A549 (cell line): ENCODE results near the gene ZNF438.

Source experiments
- ESRRA ChIP-seq: fragments of 150-350 bp; IDR thresholded peaks from 2 replicates; pipeline ENCODE4 v1.6.1; 2014; ENCODE audit warnings: mild to moderate bottlenecking, low read length, borderline replicate concordance
- JUNB ChIP-seq: fragments of >200 bp; sonication (Bioruptor Twin); formaldehyde crosslinking; IDR thresholded peaks from 2 replicates; pipeline ENCODE4 v1.6.1; 2016
- MAFK ChIP-seq: fragments of 450-650 bp; IDR thresholded peaks from 2 replicates; pipeline ENCODE4 v1.6.1; 2014; ENCODE audit not compliant: partially characterized antibody
- NR3C1 ChIP-seq: fragments of >200 bp; sonication (Bioruptor Twin); formaldehyde crosslinking; IDR thresholded peaks from 3 replicates; pipeline ENCODE4 v1.6.1; 2017
- POLR2A ChIP-seq: IDR thresholded peaks from 2 replicates; pipeline ENCODE4 v1.6.1; 2012; ENCODE audit warnings: mild to moderate bottlenecking, low read length
- TP53 ChIP-seq: fragments of 250-450 bp; sonication (Bioruptor Pico); IDR thresholded peaks from 2 replicates; pipeline ENCODE4 v1.5.0; 2021; ENCODE audit warnings: mild to moderate bottlenecking, moderate library complexity
- TF ChIP-seq, protein P1 (sequence below): fragments of >200 bp; sonication (Bioruptor Twin); formaldehyde crosslinking; IDR thresholded peaks from 3 replicates; pipeline ENCODE4 v1.5.1; 2016
- TF ChIP-seq, protein P2 (sequence below): fragments of 450-650 bp; IDR thresholded peaks from 2 replicates; pipeline ENCODE4 v1.6.1; 2014; ENCODE audit warnings: antibody characterized with exemption
- TF ChIP-seq, protein P3 (sequence below): fragments of 200-600 bp; sonication (generic); IDR thresholded peaks from 2 replicates; pipeline ENCODE4 v1.6.1; 2016; ENCODE audit warnings: antibody characterized with exemption, mild to moderate bottlenecking, moderate library complexity
- TF ChIP-seq, protein P4 (sequence below): fragments of 250-450 bp; sonication (Bioruptor Pico); IDR thresholded peaks from 2 replicates; pipeline ENCODE4 v1.5.0; 2021; ENCODE audit warnings: mild to moderate bottlenecking, moderate library complexity, borderline replicate concordance

DNA sequence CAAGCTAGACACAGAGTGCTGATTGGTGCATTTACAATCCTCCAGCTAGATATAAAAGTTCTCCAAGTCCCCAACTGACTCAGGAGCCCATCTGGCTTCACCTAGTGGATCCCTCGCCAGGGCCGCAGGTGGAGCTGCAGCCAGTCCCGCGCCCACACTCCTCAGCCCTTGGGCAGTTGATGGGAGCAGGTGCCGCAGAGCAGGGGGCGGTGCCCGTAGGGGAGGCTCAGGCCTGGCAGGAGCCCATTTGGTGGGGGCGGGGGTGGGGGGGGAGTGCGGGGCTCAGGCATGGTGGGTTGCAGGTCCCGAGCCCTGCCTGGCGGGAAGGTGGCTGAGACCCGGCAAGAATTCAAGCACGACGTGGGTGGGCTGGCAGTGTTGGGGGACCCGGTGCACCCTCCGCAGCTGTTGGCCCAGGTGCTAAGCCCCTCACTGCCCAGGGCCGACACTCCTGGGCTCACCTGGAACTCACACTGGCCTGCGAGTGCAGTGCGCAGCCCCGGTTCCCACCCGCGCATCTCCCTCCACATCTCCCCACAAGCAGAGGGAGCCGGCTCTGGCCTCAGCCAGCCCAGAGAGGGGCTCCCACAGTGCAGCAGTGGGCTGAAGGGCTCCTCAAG, 101.7 kb downstream of the ZNF438 start:
- TF ChIP-seq, protein P1, sequence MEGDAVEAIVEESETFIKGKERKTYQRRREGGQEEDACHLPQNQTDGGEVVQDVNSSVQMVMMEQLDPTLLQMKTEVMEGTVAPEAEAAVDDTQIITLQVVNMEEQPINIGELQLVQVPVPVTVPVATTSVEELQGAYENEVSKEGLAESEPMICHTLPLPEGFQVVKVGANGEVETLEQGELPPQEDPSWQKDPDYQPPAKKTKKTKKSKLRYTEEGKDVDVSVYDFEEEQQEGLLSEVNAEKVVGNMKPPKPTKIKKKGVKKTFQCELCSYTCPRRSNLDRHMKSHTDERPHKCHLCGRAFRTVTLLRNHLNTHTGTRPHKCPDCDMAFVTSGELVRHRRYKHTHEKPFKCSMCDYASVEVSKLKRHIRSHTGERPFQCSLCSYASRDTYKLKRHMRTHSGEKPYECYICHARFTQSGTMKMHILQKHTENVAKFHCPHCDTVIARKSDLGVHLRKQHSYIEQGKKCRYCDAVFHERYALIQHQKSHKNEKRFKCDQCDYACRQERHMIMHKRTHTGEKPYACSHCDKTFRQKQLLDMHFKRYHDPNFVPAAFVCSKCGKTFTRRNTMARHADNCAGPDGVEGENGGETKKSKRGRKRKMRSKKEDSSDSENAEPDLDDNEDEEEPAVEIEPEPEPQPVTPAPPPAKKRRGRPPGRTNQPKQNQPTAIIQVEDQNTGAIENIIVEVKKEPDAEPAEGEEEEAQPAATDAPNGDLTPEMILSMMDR, result no peak
- TF ChIP-seq, protein P2, sequence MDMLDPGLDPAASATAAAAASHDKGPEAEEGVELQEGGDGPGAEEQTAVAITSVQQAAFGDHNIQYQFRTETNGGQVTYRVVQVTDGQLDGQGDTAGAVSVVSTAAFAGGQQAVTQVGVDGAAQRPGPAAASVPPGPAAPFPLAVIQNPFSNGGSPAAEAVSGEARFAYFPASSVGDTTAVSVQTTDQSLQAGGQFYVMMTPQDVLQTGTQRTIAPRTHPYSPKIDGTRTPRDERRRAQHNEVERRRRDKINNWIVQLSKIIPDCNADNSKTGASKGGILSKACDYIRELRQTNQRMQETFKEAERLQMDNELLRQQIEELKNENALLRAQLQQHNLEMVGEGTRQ, result no peak
- TF ChIP-seq JUNB (no peak), ESRRA (no peak), NR3C1 (no peak), TP53 (CRISPR knock-in tag) (no peak), POLR2A (no peak), MAFK (no peak)
- TF ChIP-seq, protein P3, sequence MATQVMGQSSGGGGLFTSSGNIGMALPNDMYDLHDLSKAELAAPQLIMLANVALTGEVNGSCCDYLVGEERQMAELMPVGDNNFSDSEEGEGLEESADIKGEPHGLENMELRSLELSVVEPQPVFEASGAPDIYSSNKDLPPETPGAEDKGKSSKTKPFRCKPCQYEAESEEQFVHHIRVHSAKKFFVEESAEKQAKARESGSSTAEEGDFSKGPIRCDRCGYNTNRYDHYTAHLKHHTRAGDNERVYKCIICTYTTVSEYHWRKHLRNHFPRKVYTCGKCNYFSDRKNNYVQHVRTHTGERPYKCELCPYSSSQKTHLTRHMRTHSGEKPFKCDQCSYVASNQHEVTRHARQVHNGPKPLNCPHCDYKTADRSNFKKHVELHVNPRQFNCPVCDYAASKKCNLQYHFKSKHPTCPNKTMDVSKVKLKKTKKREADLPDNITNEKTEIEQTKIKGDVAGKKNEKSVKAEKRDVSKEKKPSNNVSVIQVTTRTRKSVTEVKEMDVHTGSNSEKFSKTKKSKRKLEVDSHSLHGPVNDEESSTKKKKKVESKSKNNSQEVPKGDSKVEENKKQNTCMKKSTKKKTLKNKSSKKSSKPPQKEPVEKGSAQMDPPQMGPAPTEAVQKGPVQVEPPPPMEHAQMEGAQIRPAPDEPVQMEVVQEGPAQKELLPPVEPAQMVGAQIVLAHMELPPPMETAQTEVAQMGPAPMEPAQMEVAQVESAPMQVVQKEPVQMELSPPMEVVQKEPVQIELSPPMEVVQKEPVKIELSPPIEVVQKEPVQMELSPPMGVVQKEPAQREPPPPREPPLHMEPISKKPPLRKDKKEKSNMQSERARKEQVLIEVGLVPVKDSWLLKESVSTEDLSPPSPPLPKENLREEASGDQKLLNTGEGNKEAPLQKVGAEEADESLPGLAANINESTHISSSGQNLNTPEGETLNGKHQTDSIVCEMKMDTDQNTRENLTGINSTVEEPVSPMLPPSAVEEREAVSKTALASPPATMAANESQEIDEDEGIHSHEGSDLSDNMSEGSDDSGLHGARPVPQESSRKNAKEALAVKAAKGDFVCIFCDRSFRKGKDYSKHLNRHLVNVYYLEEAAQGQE, result no peak
- TF ChIP-seq, protein P4, sequence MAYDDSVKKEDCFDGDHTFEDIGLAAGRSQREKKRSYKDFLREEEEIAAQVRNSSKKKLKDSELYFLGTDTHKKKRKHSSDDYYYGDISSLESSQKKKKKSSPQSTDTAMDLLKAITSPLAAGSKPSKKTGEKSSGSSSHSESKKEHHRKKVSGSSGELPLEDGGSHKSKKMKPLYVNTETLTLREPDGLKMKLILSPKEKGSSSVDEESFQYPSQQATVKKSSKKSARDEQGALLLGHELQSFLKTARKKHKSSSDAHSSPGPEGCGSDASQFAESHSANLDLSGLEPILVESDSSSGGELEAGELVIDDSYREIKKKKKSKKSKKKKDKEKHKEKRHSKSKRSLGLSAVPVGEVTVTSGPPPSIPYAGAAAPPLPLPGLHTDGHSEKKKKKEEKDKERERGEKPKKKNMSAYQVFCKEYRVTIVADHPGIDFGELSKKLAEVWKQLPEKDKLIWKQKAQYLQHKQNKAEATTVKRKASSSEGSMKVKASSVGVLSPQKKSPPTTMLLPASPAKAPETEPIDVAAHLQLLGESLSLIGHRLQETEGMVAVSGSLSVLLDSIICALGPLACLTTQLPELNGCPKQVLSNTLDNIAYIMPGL, result no peak
